Measurements from ENCODE around the gene OGFOD2. TPM values are rescaled to one million over a fixed set of nuclear protein-coding genes. Genes with fewer than 3 reads are reported as not detected.

Gene OGFOD2
- total and polyA plus RNA-seq, 3 donors from 2014 or later: 35.0 to 56.5 (median 47.2) TPM

GRCh38 chr12:122999196-122999946, 24.3 kb downstream of the OGFOD2 start:
- H3K27ac ChIP-seq: no peak overlapping the region
- H3K27me3 ChIP-seq: no peaks in the 10 kb centered on the region
- 80 to 90% methylated on average over 4 to 8 of the region's 8 CpGs for WGBS, 2 donors
- TF ChIP-seq POLR2A (IDR thresholded peaks at IDR 0.05) (no peak), CTCF (IDR thresholded peaks at IDR 0.05) (no peak)
- H3K36me3 ChIP-seq (ENCODE audit: low read depth, missing control alignments): no peaks in the 10 kb centered on the region
- no peak for DNase-seq
- peaks cover 10% of the 10 kb centered on the region for H3K4me1 ChIP-seq
- no peaks in the 10 kb centered on the region for H3K9me3 ChIP-seq
- intact Hi-C loops (cut with DNase I; ENCODE audit: low total_unique reads): no loop called here
- H3K4me3 ChIP-seq: no peak overlapping the region

GRCh38 chr12:122999986-123000420, 25.0 kb downstream of the OGFOD2 start:
- TF ChIP-seq POLR2A (IDR thresholded peaks at IDR 0.05) (no peak), CTCF (IDR thresholded peaks at IDR 0.05) (no peak)
- H3K4me1 ChIP-seq: peaks cover 10% of the 10 kb centered on the region
- no peak overlapping the region for H3K4me3 ChIP-seq
- H3K36me3 ChIP-seq (ENCODE audit: low read depth, missing control alignments): no peaks in the 10 kb centered on the region
- WGBS, 2 donors: 72 to 87% methylated on average over 20 of the region's 20 CpGs
- H3K27me3 ChIP-seq: no peaks in the 10 kb centered on the region
- DNase-seq: no peak
- H3K27ac ChIP-seq: no peak overlapping the region
- intact Hi-C loops (cut with DNase I; ENCODE audit: low total_unique reads): no loop called here
- no peaks in the 10 kb centered on the region for H3K9me3 ChIP-seq

GRCh38 chr12:123000578-123000977, 25.5 kb downstream of the OGFOD2 start:
- Histone ChIP-seq H3K27ac (no peak overlapping the region), H3K9me3 (no peaks in the 10 kb centered on the region), H3K36me3 (ENCODE audit: low read depth, missing control alignments) (no peaks in the 10 kb centered on the region), H3K4me3 (no peak overlapping the region), H3K4me1 (peaks cover 8% of the 10 kb centered on the region), H3K27me3 (no peaks in the 10 kb centered on the region)
- TF ChIP-seq POLR2A (IDR thresholded peaks at IDR 0.05) (no peak), CTCF (IDR thresholded peaks at IDR 0.05) (no peak)
- 94 to 97% methylated on average over 6 to 10 of the region's 10 CpGs for WGBS, 2 donors
- intact Hi-C loops (cut with DNase I; ENCODE audit: low total_unique reads): no loop called here
- no peak for DNase-seq

- Histone ChIP-seq H3K4me3 (no peak overlapping the region), H3K9me3 (no peaks in the 10 kb centered on the region), H3K27ac (no peak overlapping the region), H3K36me3 (ENCODE audit: low read depth, missing control alignments) (no peaks in the 10 kb centered on the region), H3K4me1 (no peaks in the 10 kb centered on the region), H3K27me3 (no peaks in the 10 kb centered on the region)
- intact Hi-C loops (cut with DNase I; ENCODE audit: low total_unique reads): no loop called here
- no peak for DNase-seq
- WGBS, 2 donors: 88 to 98% methylated on average over 3 of the region's 3 CpGs
- TF ChIP-seq CTCF (IDR thresholded peaks at IDR 0.05) (no peak), POLR2A (IDR thresholded peaks at IDR 0.05) (no peak)
These were observed 26.4 kb downstream of the OGFOD2 start for GRCh38 chr12:123001464-123001863.

- TF ChIP-seq CTCF (IDR thresholded peaks at IDR 0.05) (no peak), POLR2A (IDR thresholded peaks at IDR 0.05) (no peak)
- Histone ChIP-seq H3K36me3 (ENCODE audit: low read depth, missing control alignments) (no peaks in the 10 kb centered on the region), H3K4me1 (no peaks in the 10 kb centered on the region), H3K9me3 (no peaks in the 10 kb centered on the region), H3K27me3 (no peaks in the 10 kb centered on the region), H3K4me3 (no peak overlapping the region), H3K27ac (no peak overlapping the region)
- intact Hi-C loops (cut with DNase I; ENCODE audit: low total_unique reads): no loop called here
- no peak for DNase-seq
- 84% methylated on average over 6 of the region's 6 CpGs for WGBS, 2 donors
These were observed 28.2 kb downstream of the OGFOD2 start for GRCh38 chr12:123003257-123003656.
